Measurements from ENCODE around the gene CDC42EP1. TPM values are rescaled to one million over a fixed set of nuclear protein-coding genes. Genes with fewer than 3 reads are reported as not detected.

Gene CDC42EP1, protein sequence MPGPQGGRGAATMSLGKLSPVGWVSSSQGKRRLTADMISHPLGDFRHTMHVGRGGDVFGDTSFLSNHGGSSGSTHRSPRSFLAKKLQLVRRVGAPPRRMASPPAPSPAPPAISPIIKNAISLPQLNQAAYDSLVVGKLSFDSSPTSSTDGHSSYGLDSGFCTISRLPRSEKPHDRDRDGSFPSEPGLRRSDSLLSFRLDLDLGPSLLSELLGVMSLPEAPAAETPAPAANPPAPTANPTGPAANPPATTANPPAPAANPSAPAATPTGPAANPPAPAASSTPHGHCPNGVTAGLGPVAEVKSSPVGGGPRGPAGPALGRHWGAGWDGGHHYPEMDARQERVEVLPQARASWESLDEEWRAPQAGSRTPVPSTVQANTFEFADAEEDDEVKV
- 10 to 100 TPM; 28.4 to 53.4 (median 33.4) TPM for total RNA-seq

- DNase-seq (ENCODE audit: low spot score in 2 of 2) = no peak
- Histone ChIP-seq H3K4me1 (peaks cover 0 to 61% (median 36%) of the 10 kb centered on the region in 4 donors), H3K27ac (peak within 1 kb of the TSS; percentile 97 to 100 (median 100)), H3K36me3 (no peaks in the 10 kb centered on the region), H3K27me3 (no peaks in the 10 kb centered on the region), H3K4me3 (peak within 1 kb of the TSS; percentile 65 to 100 (median 95)), H3K9me3 (no peaks in the 10 kb centered on the region)
- 9 to 23% methylated on average over 11 to 19 of the region's 76 CpGs for WGBS, 2 donors
- TF ChIP-seq EP300 (IDR thresholded peaks at IDR 0.05) (no peak), POLR2A (IDR thresholded peaks at IDR 0.05) (peak; percentile 72 to 92)
- TF ChIP-seq, protein P1, sequence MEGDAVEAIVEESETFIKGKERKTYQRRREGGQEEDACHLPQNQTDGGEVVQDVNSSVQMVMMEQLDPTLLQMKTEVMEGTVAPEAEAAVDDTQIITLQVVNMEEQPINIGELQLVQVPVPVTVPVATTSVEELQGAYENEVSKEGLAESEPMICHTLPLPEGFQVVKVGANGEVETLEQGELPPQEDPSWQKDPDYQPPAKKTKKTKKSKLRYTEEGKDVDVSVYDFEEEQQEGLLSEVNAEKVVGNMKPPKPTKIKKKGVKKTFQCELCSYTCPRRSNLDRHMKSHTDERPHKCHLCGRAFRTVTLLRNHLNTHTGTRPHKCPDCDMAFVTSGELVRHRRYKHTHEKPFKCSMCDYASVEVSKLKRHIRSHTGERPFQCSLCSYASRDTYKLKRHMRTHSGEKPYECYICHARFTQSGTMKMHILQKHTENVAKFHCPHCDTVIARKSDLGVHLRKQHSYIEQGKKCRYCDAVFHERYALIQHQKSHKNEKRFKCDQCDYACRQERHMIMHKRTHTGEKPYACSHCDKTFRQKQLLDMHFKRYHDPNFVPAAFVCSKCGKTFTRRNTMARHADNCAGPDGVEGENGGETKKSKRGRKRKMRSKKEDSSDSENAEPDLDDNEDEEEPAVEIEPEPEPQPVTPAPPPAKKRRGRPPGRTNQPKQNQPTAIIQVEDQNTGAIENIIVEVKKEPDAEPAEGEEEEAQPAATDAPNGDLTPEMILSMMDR (IDR thresholded peaks at IDR 0.05) = peak in 2 of 5 experiments; percentile 15 to 16
Observed at GRCh38 chr22:37559901-37560607, at the start of gene CDC42EP1. Gene CDC42EP1, plus strand, starts transcription at chr22:37560480. Its CDS starts 5,870 bp downstream, at chr22:37566350.

GRCh38 chr22:37511395-37512104, 48.7 kb upstream of the CDC42EP1 start:
- Histone ChIP-seq H3K27ac (peak overlapping the region; percentile 49 to 86 (median 76)), H3K27me3 (no peaks in the 10 kb centered on the region), H3K4me1 (peaks cover 3 to 67% (median 36%) of the 10 kb centered on the region in 4 donors), H3K9me3 (no peaks in the 10 kb centered on the region), H3K36me3 (peaks cover 0 to 38% (median 0%) of the 10 kb centered on the region in 3 donors), H3K4me3 (no peak overlapping the region)
- no peak for DNase-seq (ENCODE audit: low spot score in 2 of 2)
- 64 to 69% methylated on average over 6 of the region's 6 CpGs for WGBS, 2 donors
- TF ChIP-seq, protein P1 (IDR thresholded peaks at IDR 0.05) = no peak
- TF ChIP-seq EP300 (IDR thresholded peaks at IDR 0.05) (no peak), POLR2A (IDR thresholded peaks at IDR 0.05) (no peak)

- H3K36me3 ChIP-seq = peaks cover 0 to 21% (median 0%) of the 10 kb centered on the region in 3 donors
- 75 to 91% methylated on average over 6 to 15 of the region's 15 CpGs for WGBS, 2 donors
- H3K4me3 ChIP-seq = no peak overlapping the region
- no peaks in the 10 kb centered on the region for H3K9me3 ChIP-seq
- H3K27ac ChIP-seq = peak overlapping the region in 3 of 4 donors; percentile 68 to 86 (median 85)
- H3K4me1 ChIP-seq = peaks cover 3 to 64% (median 28%) of the 10 kb centered on the region in 4 donors
- DNase-seq (ENCODE audit: low spot score in 2 of 2) = no peak
- peaks cover 0 to 4% of the 10 kb centered on the region in 2 donors for H3K27me3 ChIP-seq
- TF ChIP-seq, protein P1 (IDR thresholded peaks at IDR 0.05) = no peak
- TF ChIP-seq EP300 (IDR thresholded peaks at IDR 0.05) = peak in 1 of 2 donors; percentile 16
Observed at GRCh38 chr22:37514526-37515051, 45.7 kb upstream of the CDC42EP1 start.

- no peak overlapping the region for H3K4me3 ChIP-seq
- 74 to 88% methylated on average over 19 to 21 of the region's 23 CpGs for WGBS, 2 donors
- no peak for TF ChIP-seq EP300 (IDR thresholded peaks at IDR 0.05)
- TF ChIP-seq, protein P1 (IDR thresholded peaks at IDR 0.05) = no peak
- no peak for TF ChIP-seq POLR2A (IDR thresholded peaks at IDR 0.05)
- peaks cover 0 to 21% (median 0%) of the 10 kb centered on the region in 3 donors for H3K36me3 ChIP-seq
- no peaks in the 10 kb centered on the region for H3K9me3 ChIP-seq
- H3K27me3 ChIP-seq = peaks cover 0 to 9% of the 10 kb centered on the region in 2 donors
- DNase-seq (ENCODE audit: low spot score in 2 of 2) = no peak
- H3K27ac ChIP-seq = peak overlapping the region in 2 of 4 donors; percentile 28 to 85
- H3K4me1 ChIP-seq = peaks cover 3 to 65% (median 29%) of the 10 kb centered on the region in 4 donors
Observed at GRCh38 chr22:37515901-37516300, 44.4 kb upstream of the CDC42EP1 start.
